Gastrocnemius medialis (tissue), 4 donors: ENCODE measurements around the gene IQSEC1. TPM values are rescaled to one million over a fixed set of nuclear protein-coding genes. Genes with fewer than 3 reads are reported as not detected.

Experiments used
- ATAC-seq, 2 donors: fragments of 150-250 bp; one replicate each; pipeline ENCODE4 v1.9.1; 2016
- DNase-seq, 2 donors: peaks; one replicate each; pipeline ENCODE4 v3.0.0-alpha.2; 2019
- H3K27ac ChIP-seq, 4 donors: fragments of 200-600 bp; sonication (generic); 1 replicate in 1 of 4; 2 replicates in 3 of 4; pipeline ENCODE4 v1.5.1; 2016 to 2018; ENCODE audit warnings: mild to moderate bottlenecking in 2 of 4, moderate library complexity in 1 of 4
- H3K27me3 ChIP-seq, 3 donors: fragments of 200-600 bp; sonication (generic) in 2 of 3; 1 replicate in 1 of 3; 2 replicates in 2 of 3; pipeline versions ENCODE4 v1.5.1 to v1.6.0; 2016 to 2019; ENCODE audit warnings: mild to moderate bottlenecking in 1 of 3, moderate library complexity in 1 of 3
- H3K36me3 ChIP-seq, 2 donors: fragments of 200-600 bp; sonication (generic) in 1 of 2; one replicate each; pipeline ENCODE4 v1.5.1; 2017 to 2018
- H3K4me1 ChIP-seq, 2 donors: fragments of 200-600 bp; sonication (generic) in 1 of 2; one replicate each; pipeline ENCODE4 v1.5.1; 2016 to 2017; ENCODE audit warnings: mild to moderate bottlenecking in 2 of 2
- H3K4me3 ChIP-seq, 4 donors: fragments of 200-600 bp; sonication (generic) in 3 of 4; 1 replicate in 1 of 4; 2 replicates in 3 of 4; pipeline ENCODE4 v1.5.1; 2016 to 2019; ENCODE audit warnings: mild to moderate bottlenecking in 2 of 4
- H3K9me3 ChIP-seq, 3 donors: fragments of 200-600 bp; sonication (generic) in 2 of 3; 1 replicate in 1 of 3; 2 replicates in 2 of 3; pipeline ENCODE4 v1.5.1; 2016 to 2019
- CTCF ChIP-seq, 5 experiments: fragments of 450-650 bp in 3 of 5; fragments of 200-600 bp in 2 of 5; sonication (generic) in 2 of 5; IDR thresholded peaks in 4 of 5; conservative IDR thresholded peaks in 1 of 5; 1 replicate in 4 of 5; 2 replicates in 1 of 5; pipeline ENCODE4 v1.5.1; 2016 to 2019; ENCODE audit warnings: antibody characterized with exemption in 5 of 5, mild to moderate bottlenecking in 3 of 5, moderate library complexity in 3 of 5
- POLR2A ChIP-seq, 2 donors: fragments of 450-650 bp; IDR thresholded peaks; one replicate each; pipeline ENCODE4 v1.6.1; 2017; ENCODE audit warnings: antibody characterized with exemption in 2 of 2, mild to moderate bottlenecking in 2 of 2, moderate library complexity in 2 of 2
- in situ Hi-C, 4 donors: fragments of 200-750 bp; cut with MboI; loops; one replicate each; pipeline versions ENCODE4 v1.15.0 to v1.8.0; 2017; ENCODE audit warnings: low sequenced_read_pairs in 4 of 4
- intact Hi-C: fragments of 100-400 bp; cut with DNase I; formaldehyde crosslinking; loops from one replicate; pipeline ENCODE4 v1.15.1; 2023; ENCODE audit warnings: low total_unique reads
- total RNA-seq, 4 donors: library from RNA; depleted of rRNA; stranded (reverse); fragments of >200 nt; gene quantifications; one replicate each; pipeline versions ENCODE4 v1.1.0 to v1.2.3, GENCODE V29; 2016

IQSEC1 gene
- total RNA-seq, 4 donors from 2014 or later = 15.2 to 31.3 (median 28.0) TPM

GRCh38 chr3:12907729-12908128, 165.5 kb downstream of the IQSEC1 start:
- TF ChIP-seq POLR2A (IDR thresholded peaks at IDR 0.05) (no peak), CTCF (IDR thresholded peaks at IDR 0.05 in 4 of 5, conservative IDR thresholded peaks at IDR 0.05 in 1 of 5) (no peak)
- intact Hi-C loops = no loop called here
- no peak overlapping the region for H3K27ac ChIP-seq

GRCh38 chr3:12907296-12907695, 165.9 kb downstream of the IQSEC1 start:
- no peak overlapping the region for H3K4me3 ChIP-seq
- no peak overlapping the region for H3K27ac ChIP-seq
- no peaks in the 10 kb centered on the region for H3K27me3 ChIP-seq
- H3K4me1 ChIP-seq = peaks cover 17 to 32% of the 10 kb centered on the region in 2 donors
- ATAC-seq (no peak), DNase-seq (no peak)
- intact Hi-C loops (no loop called here), in situ Hi-C loops (no loop called here)
- H3K36me3 ChIP-seq = peaks cover 0 to 46% of the 10 kb centered on the region in 2 donors
- H3K9me3 ChIP-seq = no peaks in the 10 kb centered on the region
- no peak for TF ChIP-seq CTCF (IDR thresholded peaks at IDR 0.05 in 4 of 5, conservative IDR thresholded peaks at IDR 0.05 in 1 of 5)
- TF ChIP-seq POLR2A (IDR thresholded peaks at IDR 0.05) = no peak

More at GRCh38 chr3:12907729-12908128, 165.5 kb downstream of the IQSEC1 start:
- ATAC-seq = no peak
- H3K4me1 ChIP-seq = peaks cover 17 to 32% of the 10 kb centered on the region in 2 donors
- no peak overlapping the region for H3K4me3 ChIP-seq
- H3K9me3 ChIP-seq = no peaks in the 10 kb centered on the region
- DNase-seq = no peak
- peaks cover 0 to 46% of the 10 kb centered on the region in 2 donors for H3K36me3 ChIP-seq
- in situ Hi-C loops = no loop called here
- H3K27me3 ChIP-seq = no peaks in the 10 kb centered on the region

GRCh38 chr3:12906916-12907290, 166.3 kb downstream of the IQSEC1 start:
- intact Hi-C loops = no loop called here
- Histone ChIP-seq H3K36me3 (peaks cover 0 to 46% of the 10 kb centered on the region in 2 donors), H3K27ac (no peak overlapping the region), H3K9me3 (no peaks in the 10 kb centered on the region), H3K27me3 (no peaks in the 10 kb centered on the region), H3K4me3 (no peak overlapping the region), H3K4me1 (peaks cover 17 to 29% of the 10 kb centered on the region in 2 donors)
- no peak for TF ChIP-seq CTCF (IDR thresholded peaks at IDR 0.05 in 4 of 5, conservative IDR thresholded peaks at IDR 0.05 in 1 of 5)
- TF ChIP-seq POLR2A (IDR thresholded peaks at IDR 0.05) = no peak
- in situ Hi-C loops = no loop called here
- DNase-seq (no peak), ATAC-seq (no peak)

DNA sequence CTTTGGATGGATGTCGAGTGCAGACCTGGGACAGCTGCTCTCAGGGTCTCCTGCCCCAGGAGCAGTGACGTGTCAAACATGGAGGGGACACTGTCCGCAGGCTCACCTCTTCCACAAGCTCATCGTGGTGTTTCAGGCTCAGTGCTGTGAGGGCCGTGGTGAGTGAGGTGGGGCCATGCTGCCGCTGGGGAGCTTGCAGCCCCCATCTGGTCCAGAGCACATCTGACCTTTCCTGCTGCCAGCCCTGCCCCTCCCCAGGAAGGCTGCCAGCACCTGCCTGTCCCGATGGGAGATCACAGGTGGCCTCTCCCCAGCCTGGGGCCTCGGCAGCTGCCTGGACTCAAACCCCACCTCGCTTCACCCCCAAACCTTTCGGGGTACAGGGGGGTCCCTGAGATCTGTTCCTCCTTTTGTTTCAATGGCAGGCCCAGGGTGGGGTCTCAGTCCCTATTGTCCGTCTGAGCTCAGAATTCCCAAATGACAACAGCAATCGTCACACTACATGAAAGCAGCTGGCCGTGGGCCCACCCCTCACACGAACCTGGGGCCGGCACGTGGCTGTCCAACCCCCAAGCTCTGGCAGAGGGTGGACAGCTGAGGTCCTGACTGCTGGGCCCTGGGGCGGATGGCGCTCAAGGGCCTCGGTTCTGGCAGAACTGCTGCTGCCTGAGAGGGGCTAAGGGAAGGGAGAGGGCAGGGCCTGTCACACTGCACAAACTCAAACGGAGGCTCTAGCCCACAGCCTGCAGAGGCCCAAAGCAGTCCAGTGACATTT, 166.9 kb downstream of the IQSEC1 start:
- H3K27ac ChIP-seq = peak overlapping the region in 1 of 4 donors; percentile 15
- no peak for TF ChIP-seq POLR2A (IDR thresholded peaks at IDR 0.05)
- no peak for TF ChIP-seq CTCF (IDR thresholded peaks at IDR 0.05 in 4 of 5, conservative IDR thresholded peaks at IDR 0.05 in 1 of 5)
- in situ Hi-C loops (no loop called here), intact Hi-C loops (no loop called here)
- no peaks in the 10 kb centered on the region for H3K27me3 ChIP-seq
- DNase-seq (no peak), ATAC-seq (no peak)
- peaks cover 0 to 44% of the 10 kb centered on the region in 2 donors for H3K36me3 ChIP-seq
- H3K9me3 ChIP-seq = no peaks in the 10 kb centered on the region
- H3K4me3 ChIP-seq = no peak overlapping the region
- H3K4me1 ChIP-seq = peaks cover 17 to 23% of the 10 kb centered on the region in 2 donors
